GM18507 (cell line): Measurements from ENCODE around the gene NKIRAS2.

ENCODE experiments used
- DNase-seq: peaks from one replicate; pipeline ENCODE4 v3.0.0; 2011; ENCODE audit warnings: low read depth; ENCODE audit not compliant: insufficient read length; ENCODE audit errors: extremely low spot score
- FAIRE-seq: peaks from 2 replicates; lab custom pipeline; 2011; peaks lifted over from hg19 to GRCh38; lab: Jason Lieb, UNC

Gene NKIRAS2

GRCh38 chr17:42019509-42020404, at the start of gene NKIRAS2:
NKIRAS2 (plus strand) TSS chr17:42020090; CDS start chr17:42021578, 1,488 bp downstream.
- DNase-seq = peak; percentile 90
- FAIRE-seq = peak; percentile 72

- no peak for FAIRE-seq
- no peak for DNase-seq
These were observed 49.0 kb upstream of the NKIRAS2 start for GRCh38 chr17:41970901-41971331.

- no peak for DNase-seq
- no peak for FAIRE-seq
These were observed 48.0 kb upstream of the NKIRAS2 start for GRCh38 chr17:41971721-41972523.

- peak; percentile 87 for FAIRE-seq
- DNase-seq = peak; percentile 56
These were observed 47.1 kb upstream of the NKIRAS2 start for GRCh38 chr17:41972571-41973407.

GRCh38 chr17:41973408-41973811, 46.5 kb upstream of the NKIRAS2 start:
- FAIRE-seq (no peak), DNase-seq (no peak)

- DNase-seq (no peak), FAIRE-seq (no peak)
These were observed 45.9 kb upstream of the NKIRAS2 start for GRCh38 chr17:41974031-41974430.

- DNase-seq (no peak), FAIRE-seq (no peak)
These were observed 45.2 kb upstream of the NKIRAS2 start for GRCh38 chr17:41974658-41975057.

- FAIRE-seq (no peak), DNase-seq (no peak)
These were observed 44.5 kb upstream of the NKIRAS2 start for GRCh38 chr17:41975099-41976083.

GRCh38 chr17:41976142-41976768, 43.6 kb upstream of the NKIRAS2 start:
- DNase-seq (no peak), FAIRE-seq (peak; percentile 89)

GRCh38 chr17:41977991-41978390, 41.9 kb upstream of the NKIRAS2 start:
- no peak for FAIRE-seq

GRCh38 chr17:41982026-41982760, 37.7 kb upstream of the NKIRAS2 start:
- FAIRE-seq = no peak

More at GRCh38 chr17:41977991-41978390, 41.9 kb upstream of the NKIRAS2 start:
- DNase-seq = no peak

GRCh38 chr17:41984454-41984853, 35.4 kb upstream of the NKIRAS2 start:
- DNase-seq (no peak), FAIRE-seq (no peak)

More at GRCh38 chr17:41982026-41982760, 37.7 kb upstream of the NKIRAS2 start:
- no peak for DNase-seq

- no peak for FAIRE-seq
- DNase-seq = no peak
These were observed 34.0 kb upstream of the NKIRAS2 start for GRCh38 chr17:41985919-41986318.

GRCh38 chr17:41986634-41987033, 33.3 kb upstream of the NKIRAS2 start:
- no peak for DNase-seq
- no peak for FAIRE-seq

GRCh38 chr17:41987642-41988041, 32.2 kb upstream of the NKIRAS2 start:
- DNase-seq (no peak), FAIRE-seq (no peak)

- DNase-seq = no peak
- FAIRE-seq = no peak
These were observed 31.5 kb upstream of the NKIRAS2 start for GRCh38 chr17:41988418-41988817.

GRCh38 chr17:41989702-41990419, 30.0 kb upstream of the NKIRAS2 start:
- DNase-seq (no peak), FAIRE-seq (no peak)
